Measurements from ENCODE around the gene STRN.
"Not testable (repeated sequence)": the region's sequence is repeated elsewhere in the genome, so short reads cannot be mapped to it uniquely, and the experiment has no call there.

The STRN gene

DNA sequence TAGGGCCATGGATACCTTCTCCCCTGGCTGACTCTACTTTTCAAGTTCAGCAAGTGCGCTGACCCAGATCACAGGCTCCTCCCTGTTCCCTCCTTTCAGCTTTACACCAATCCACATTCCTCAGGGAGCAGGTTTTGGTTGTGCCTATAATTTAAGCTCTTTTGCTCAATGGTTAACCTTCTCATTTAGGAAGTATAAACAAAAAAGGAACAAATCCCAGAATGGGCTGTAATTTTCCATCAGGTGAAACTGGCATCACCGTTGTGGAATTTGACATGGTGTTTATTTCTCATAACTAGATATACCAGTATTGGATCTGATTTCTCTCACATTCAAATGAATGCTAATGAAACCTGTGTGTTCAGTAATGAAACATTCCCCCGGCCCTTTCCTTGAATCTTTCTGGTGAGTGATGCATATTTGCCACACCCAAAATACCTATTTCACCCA is 13.6 kb downstream of the STRN start:
- TF ChIP-seq, protein P1, sequence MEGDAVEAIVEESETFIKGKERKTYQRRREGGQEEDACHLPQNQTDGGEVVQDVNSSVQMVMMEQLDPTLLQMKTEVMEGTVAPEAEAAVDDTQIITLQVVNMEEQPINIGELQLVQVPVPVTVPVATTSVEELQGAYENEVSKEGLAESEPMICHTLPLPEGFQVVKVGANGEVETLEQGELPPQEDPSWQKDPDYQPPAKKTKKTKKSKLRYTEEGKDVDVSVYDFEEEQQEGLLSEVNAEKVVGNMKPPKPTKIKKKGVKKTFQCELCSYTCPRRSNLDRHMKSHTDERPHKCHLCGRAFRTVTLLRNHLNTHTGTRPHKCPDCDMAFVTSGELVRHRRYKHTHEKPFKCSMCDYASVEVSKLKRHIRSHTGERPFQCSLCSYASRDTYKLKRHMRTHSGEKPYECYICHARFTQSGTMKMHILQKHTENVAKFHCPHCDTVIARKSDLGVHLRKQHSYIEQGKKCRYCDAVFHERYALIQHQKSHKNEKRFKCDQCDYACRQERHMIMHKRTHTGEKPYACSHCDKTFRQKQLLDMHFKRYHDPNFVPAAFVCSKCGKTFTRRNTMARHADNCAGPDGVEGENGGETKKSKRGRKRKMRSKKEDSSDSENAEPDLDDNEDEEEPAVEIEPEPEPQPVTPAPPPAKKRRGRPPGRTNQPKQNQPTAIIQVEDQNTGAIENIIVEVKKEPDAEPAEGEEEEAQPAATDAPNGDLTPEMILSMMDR (IDR thresholded peaks at IDR 0.05; ENCODE audit: control insufficient read depth, insufficient read depth, low read depth, low read length, missing control alignments) = no peak
- DNase-seq (ENCODE audit: low read depth) = no peak

GRCh38 chr2:36951574-36951973 is 14.8 kb downstream of the STRN start:
- DNase-seq (ENCODE audit: low read depth) = no peak
- TF ChIP-seq, protein P1 (IDR thresholded peaks at IDR 0.05; ENCODE audit: control insufficient read depth, insufficient read depth, low read depth, low read length, missing control alignments) = no peak

More for the DNA sequence above, 13.6 kb downstream of the STRN start:
- no peak overlapping the region for H3K4me3 ChIP-seq (ENCODE audit: control insufficient read depth, low read depth, low read length)

DNA sequence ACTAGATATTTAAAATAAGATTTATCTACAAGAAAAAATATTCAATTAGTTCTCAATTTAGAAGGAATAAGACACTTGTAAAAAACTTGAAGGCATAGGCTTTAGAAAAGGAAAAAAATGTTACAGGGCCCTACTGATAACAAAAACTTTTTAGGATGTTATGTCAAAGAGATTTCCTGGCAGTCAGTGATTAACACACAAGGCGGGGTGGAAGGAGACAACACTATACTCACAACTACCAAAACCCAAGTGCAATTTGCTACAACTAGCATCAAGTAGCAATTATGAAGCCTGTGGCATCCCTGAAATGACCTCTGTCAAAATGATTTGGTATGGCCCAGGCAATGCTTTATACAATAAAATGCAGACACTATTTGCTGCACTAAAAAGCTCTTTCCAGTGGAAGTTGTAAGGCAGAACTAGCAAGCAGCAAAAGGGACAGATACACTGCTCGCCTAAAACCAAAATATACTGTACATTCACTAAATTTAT is 15.3 kb downstream of the STRN start:
- DNase-seq (ENCODE audit: low read depth) = no peak
- no peak overlapping the region for H3K4me3 ChIP-seq (ENCODE audit: control insufficient read depth, low read depth, low read length)
- TF ChIP-seq, protein P1 (IDR thresholded peaks at IDR 0.05; ENCODE audit: control insufficient read depth, insufficient read depth, low read depth, low read length, missing control alignments) = no peak

More at GRCh38 chr2:36951574-36951973, 14.8 kb downstream of the STRN start:
- H3K4me3 ChIP-seq (ENCODE audit: control insufficient read depth, low read depth, low read length) = no peak overlapping the region

GRCh38 chr2:36949845-36950244 is 16.5 kb downstream of the STRN start:
- DNase-seq (ENCODE audit: low read depth) = no peak
- no peak overlapping the region for H3K4me3 ChIP-seq (ENCODE audit: control insufficient read depth, low read depth, low read length)
- TF ChIP-seq, protein P1 (IDR thresholded peaks at IDR 0.05; ENCODE audit: control insufficient read depth, insufficient read depth, low read depth, low read length, missing control alignments) = no peak

DNA sequence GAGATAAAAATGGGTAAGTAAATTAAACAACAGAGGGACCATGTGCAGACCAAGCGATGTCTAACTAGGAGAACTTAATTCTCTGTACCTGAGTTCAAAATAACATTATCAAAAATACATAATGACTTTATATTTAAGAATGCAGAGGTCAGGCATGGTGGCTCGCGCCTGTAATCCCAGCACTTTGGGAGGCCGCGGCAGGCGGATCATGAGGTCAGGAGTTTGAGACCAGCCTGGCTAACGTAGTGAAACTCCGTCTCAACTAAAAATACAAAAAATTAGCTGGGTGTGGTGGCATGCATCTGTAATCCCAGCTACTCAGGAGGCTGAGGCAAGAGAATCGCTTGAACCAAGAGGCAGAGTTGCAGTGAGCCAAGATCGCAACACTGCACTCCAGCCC is 21.1 kb downstream of the STRN start:
- not testable (repeated sequence) for H3K4me3 ChIP-seq (ENCODE audit: control insufficient read depth, low read depth, low read length); DNase-seq (ENCODE audit: low read depth)

DNA sequence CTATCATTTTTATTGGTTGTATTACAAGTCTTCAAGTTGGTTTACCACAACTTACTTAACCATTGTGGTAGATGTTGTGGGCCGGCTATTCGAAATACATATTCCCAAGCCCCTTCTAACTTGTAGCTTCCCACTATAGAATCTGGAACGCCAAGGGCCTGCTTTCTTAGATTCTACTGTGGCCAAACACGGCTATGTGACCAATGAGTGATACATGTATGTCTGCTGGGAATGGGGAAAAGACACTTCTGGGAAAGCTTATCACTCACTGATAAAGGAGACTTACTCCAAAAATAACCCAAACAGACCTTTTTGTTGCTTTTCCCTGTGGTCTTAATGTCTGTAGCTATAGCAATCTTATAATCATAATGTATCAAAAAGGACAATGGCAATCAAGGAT is 24.5 kb downstream of the STRN start:
- TF ChIP-seq, protein P1 (IDR thresholded peaks at IDR 0.05; ENCODE audit: control insufficient read depth, insufficient read depth, low read depth, low read length, missing control alignments) = no peak
- no peak for DNase-seq (ENCODE audit: low read depth)
- no peak overlapping the region for H3K4me3 ChIP-seq (ENCODE audit: control insufficient read depth, low read depth, low read length)

DNA sequence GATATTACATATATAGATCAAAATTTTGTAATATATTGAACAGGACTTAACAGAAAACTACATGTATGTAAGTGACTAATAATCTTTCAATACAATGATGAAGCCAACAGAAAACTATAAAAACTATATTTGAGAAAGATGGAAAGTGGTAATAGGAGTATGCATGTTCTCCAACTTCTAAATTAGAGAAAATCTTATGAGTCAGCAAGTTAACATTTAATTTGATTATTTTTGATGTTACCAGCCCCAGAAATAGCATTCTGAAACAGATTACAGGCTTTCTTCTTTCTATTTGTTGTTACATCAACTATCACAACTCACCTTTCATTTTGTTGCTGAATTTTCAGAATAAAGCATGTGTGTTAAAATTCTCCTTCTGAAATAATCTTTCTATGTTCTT is 29.8 kb downstream of the STRN start:
- not testable (repeated sequence) for DNase-seq (ENCODE audit: low read depth); H3K4me3 ChIP-seq (ENCODE audit: control insufficient read depth, low read depth, low read length)

- H3K4me3 ChIP-seq (ENCODE audit: control insufficient read depth, low read depth, low read length); DNase-seq (ENCODE audit: low read depth): not testable (repeated sequence)
These were observed 34.6 kb downstream of the STRN start for GRCh38 chr2:36931688-36932087.

DNA sequence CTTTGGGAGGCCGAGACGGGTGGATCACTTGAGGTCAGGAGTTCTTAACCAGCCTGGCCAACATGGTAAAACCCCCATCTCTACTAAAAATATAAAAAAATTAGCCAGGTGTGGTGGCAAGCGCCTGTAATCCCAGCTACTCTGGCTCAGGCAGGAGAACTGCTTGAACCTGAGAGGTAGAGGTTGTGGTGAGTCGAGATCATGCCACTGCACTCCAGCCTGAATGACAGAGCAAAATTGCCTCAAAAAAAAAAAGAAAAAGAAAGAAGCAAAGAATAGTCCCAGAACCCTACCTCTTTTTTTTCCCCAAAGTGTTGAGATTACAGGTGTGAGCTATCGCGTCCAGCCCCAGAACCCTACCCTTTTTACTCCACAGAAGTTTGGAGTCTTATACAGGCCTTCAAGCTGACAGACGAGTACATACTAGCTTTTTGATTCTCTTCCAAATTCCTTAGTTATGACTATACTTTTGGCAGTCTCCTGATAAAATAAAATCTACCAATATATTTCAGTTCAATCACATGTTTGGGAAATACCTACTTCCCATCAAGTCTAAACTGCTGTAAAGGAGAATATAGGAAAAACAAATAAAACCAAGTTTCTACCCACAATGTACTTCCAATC is 35.4 kb downstream of the STRN start:
- not testable (repeated sequence) for H3K4me3 ChIP-seq (ENCODE audit: control insufficient read depth, low read depth, low read length)
- DNase-seq (ENCODE audit: low read depth) = peak; percentile 34

- not testable (repeated sequence) for H3K4me3 ChIP-seq (ENCODE audit: control insufficient read depth, low read depth, low read length)
- DNase-seq (ENCODE audit: low read depth) = peak; percentile 1
These were observed 39.9 kb downstream of the STRN start for GRCh38 chr2:36926175-36927132.

DNA sequence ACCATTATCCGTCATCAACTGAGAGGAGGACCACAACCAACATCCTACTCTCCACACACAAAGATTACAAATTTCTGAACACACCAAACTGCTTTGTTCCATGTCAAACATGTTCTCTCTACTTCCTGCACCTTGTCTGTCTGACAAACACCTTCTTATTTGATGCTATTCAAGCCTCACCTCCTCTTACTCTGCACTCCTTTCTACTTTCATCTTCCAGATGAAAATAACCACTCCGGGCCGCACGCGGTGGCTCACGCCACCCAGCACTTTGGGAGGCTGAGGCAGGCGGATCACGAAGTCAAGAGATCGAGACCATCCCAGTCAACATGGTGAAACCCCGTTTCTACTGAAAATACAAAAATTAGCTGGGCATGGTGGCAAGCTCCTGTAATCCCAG is 43.7 kb downstream of the STRN start:
- not testable (repeated sequence) for H3K4me3 ChIP-seq (ENCODE audit: control insufficient read depth, low read depth, low read length); DNase-seq (ENCODE audit: low read depth)
